ENCODE measurements around the gene MCU. TPM values are rescaled to one million over a fixed set of nuclear protein-coding genes. Genes with fewer than 3 reads are reported as not detected.

Gene MCU
- total RNA-seq, 2 experiments from 2014 or later = 9.4 to 9.9 TPM

GRCh38 chr10:72759584-72759983, 67.6 kb downstream of the MCU start:
- no peaks in the 10 kb centered on the region; the same call in 1 of the 2 replicates for H4K20me1 ChIP-seq (ENCODE audit: insufficient read depth, low read length)
- no peaks in the 10 kb centered on the region for H3K9me3 ChIP-seq (ENCODE audit: low read length)
- POLR2A ChIA-PET = no interaction called here
- no peaks in the 10 kb centered on the region for H3K36me3 ChIP-seq (ENCODE audit: insufficient read depth, low read length)
- no peaks in the 10 kb centered on the region for H3K9me2 ChIP-seq (ENCODE audit: insufficient read depth, low read length)
- H3K27ac ChIP-seq (ENCODE audit: low read depth, low read length, poor library complexity, severe bottlenecking) = no peak overlapping the region
- no peak overlapping the region for H3K4me3 ChIP-seq (ENCODE audit: low read depth, low read length, poor library complexity, severe bottlenecking)
- DNase-seq (ENCODE audit: low spot score) = no peak
- H3K4me2 ChIP-seq (ENCODE audit: low read length) = no peak overlapping the region
- H3K4me1 ChIP-seq (ENCODE audit: insufficient read depth, low read length, poor library complexity, severe bottlenecking) = no peaks in the 10 kb centered on the region
- H2AFZ ChIP-seq (ENCODE audit: low read length) = no peak overlapping the region
- TF ChIP-seq EZH2phosphoT487 (IDR thresholded peaks at IDR 0.05; ENCODE audit: borderline replicate concordance, low read depth, low read length) (no peak), CTCF (conservative IDR thresholded peaks at IDR 0.05; ENCODE audit: low read length) (no peak)
- BruUV-seq (replicated peaks) = no TSS peak
- CTCF ChIA-PET (ENCODE audit: unreplicated experiment) = no interaction called here
- no peaks in the 10 kb centered on the region for H3K79me2 ChIP-seq (ENCODE audit: insufficient read depth, low read depth, low read length)
- intact Hi-C loops (cut with micrococcal nuclease; ENCODE audit: unreplicated experiment) = no loop called here

GRCh38 chr10:72761498-72761897, 69.6 kb downstream of the MCU start:
- POLR2A ChIA-PET = no interaction called here
- intact Hi-C loops (cut with micrococcal nuclease; ENCODE audit: unreplicated experiment) = no loop called here
- Histone ChIP-seq H3K9me3 (ENCODE audit: low read length) (no peaks in the 10 kb centered on the region), H3K27ac (ENCODE audit: low read depth, low read length, poor library complexity, severe bottlenecking) (no peak overlapping the region), H3K9me2 (ENCODE audit: insufficient read depth, low read length) (no peaks in the 10 kb centered on the region), H3K79me2 (ENCODE audit: insufficient read depth, low read depth, low read length) (no peaks in the 10 kb centered on the region), H3K36me3 (ENCODE audit: insufficient read depth, low read length) (no peaks in the 10 kb centered on the region), H3K4me2 (ENCODE audit: low read length) (no peak overlapping the region), H3K4me1 (ENCODE audit: insufficient read depth, low read length, poor library complexity, severe bottlenecking) (no peaks in the 10 kb centered on the region), H2AFZ (ENCODE audit: low read length) (no peak overlapping the region), H3K4me3 (ENCODE audit: low read depth, low read length, poor library complexity, severe bottlenecking) (no peak overlapping the region), H4K20me1 (ENCODE audit: insufficient read depth, low read length) (no peaks in the 10 kb centered on the region)
- CTCF ChIA-PET (ENCODE audit: unreplicated experiment) = no interaction called here
- TF ChIP-seq EZH2phosphoT487 (IDR thresholded peaks at IDR 0.05; ENCODE audit: borderline replicate concordance, low read depth, low read length) = no peak
- no peak for TF ChIP-seq CTCF (conservative IDR thresholded peaks at IDR 0.05; ENCODE audit: low read length)
- no peak for DNase-seq (ENCODE audit: low spot score)
- no TSS peak for BruUV-seq (replicated peaks)

GRCh38 chr10:72762042-72762441, 70.1 kb downstream of the MCU start:
- TF ChIP-seq CTCF (conservative IDR thresholded peaks at IDR 0.05; ENCODE audit: low read length) = no peak
- TF ChIP-seq EZH2phosphoT487 (IDR thresholded peaks at IDR 0.05; ENCODE audit: borderline replicate concordance, low read depth, low read length) = no peak
- POLR2A ChIA-PET = no interaction called here
- Histone ChIP-seq H3K9me3 (ENCODE audit: low read length) (no peaks in the 10 kb centered on the region), H3K9me2 (ENCODE audit: insufficient read depth, low read length) (no peaks in the 10 kb centered on the region), H3K36me3 (ENCODE audit: insufficient read depth, low read length) (no peaks in the 10 kb centered on the region), H3K27ac (ENCODE audit: low read depth, low read length, poor library complexity, severe bottlenecking) (no peak overlapping the region), H2AFZ (ENCODE audit: low read length) (no peak overlapping the region), H3K4me1 (ENCODE audit: insufficient read depth, low read length, poor library complexity, severe bottlenecking) (no peaks in the 10 kb centered on the region), H3K79me2 (ENCODE audit: insufficient read depth, low read depth, low read length) (no peaks in the 10 kb centered on the region), H3K4me2 (ENCODE audit: low read length) (no peak overlapping the region), H4K20me1 (ENCODE audit: insufficient read depth, low read length) (no peaks in the 10 kb centered on the region), H3K4me3 (ENCODE audit: low read depth, low read length, poor library complexity, severe bottlenecking) (no peak overlapping the region)
- intact Hi-C loops (cut with micrococcal nuclease; ENCODE audit: unreplicated experiment) = no loop called here
- BruUV-seq (replicated peaks) = no TSS peak
- CTCF ChIA-PET (ENCODE audit: unreplicated experiment) = no interaction called here
- no peak for DNase-seq (ENCODE audit: low spot score)
